ENCODE results near the gene DCUN1D3. TPM values are rescaled to one million over a fixed set of nuclear protein-coding genes. Genes with fewer than 3 reads are reported as not detected.

Gene DCUN1D3
- total and polyA plus RNA-seq, 7 donors, result 3.0 to 21.6 (median 10.8) TPM

DNA sequence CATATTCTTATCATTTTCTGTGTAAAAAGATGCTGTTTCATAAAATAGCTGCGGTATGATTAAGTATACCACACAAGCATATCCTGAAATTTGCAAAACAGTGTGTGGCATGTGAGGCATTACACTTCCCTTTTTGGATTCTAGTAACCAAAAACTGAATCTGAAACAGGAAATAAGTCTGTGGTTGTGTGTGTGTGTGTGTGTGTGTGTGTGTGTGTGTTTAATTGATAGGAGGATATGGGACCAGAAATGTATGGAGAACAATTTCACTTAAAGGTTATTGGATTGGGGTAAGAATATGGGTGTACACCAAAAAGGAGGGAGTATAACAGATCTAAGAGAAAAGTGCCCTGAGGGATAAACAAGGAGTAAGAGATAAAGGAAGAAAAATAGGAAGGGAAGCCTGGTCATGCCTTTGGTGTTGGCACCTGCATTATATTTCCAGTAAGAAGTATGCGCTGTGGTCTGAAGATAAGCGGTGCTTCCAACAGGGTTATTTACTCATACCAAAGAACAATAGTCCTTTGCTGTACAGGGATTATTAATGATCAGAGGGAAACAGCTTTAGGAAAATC is 4.4 kb upstream of the DCUN1D3 start:
- H3K27me3 ChIP-seq, result no peaks in the 10 kb centered on the region
- peak overlapping the region; percentile 75 to 99 (median 97) for H3K27ac ChIP-seq
- peak in 2 of 4 donors; percentile 8 to 10 for TF ChIP-seq POLR2AphosphoS5 (IDR thresholded peaks at IDR 0.05)
- TF ChIP-seq, protein P1, sequence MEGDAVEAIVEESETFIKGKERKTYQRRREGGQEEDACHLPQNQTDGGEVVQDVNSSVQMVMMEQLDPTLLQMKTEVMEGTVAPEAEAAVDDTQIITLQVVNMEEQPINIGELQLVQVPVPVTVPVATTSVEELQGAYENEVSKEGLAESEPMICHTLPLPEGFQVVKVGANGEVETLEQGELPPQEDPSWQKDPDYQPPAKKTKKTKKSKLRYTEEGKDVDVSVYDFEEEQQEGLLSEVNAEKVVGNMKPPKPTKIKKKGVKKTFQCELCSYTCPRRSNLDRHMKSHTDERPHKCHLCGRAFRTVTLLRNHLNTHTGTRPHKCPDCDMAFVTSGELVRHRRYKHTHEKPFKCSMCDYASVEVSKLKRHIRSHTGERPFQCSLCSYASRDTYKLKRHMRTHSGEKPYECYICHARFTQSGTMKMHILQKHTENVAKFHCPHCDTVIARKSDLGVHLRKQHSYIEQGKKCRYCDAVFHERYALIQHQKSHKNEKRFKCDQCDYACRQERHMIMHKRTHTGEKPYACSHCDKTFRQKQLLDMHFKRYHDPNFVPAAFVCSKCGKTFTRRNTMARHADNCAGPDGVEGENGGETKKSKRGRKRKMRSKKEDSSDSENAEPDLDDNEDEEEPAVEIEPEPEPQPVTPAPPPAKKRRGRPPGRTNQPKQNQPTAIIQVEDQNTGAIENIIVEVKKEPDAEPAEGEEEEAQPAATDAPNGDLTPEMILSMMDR (IDR thresholded peaks at IDR 0.05), result no peak
- DNase-seq, result no peak
- H3K9me3 ChIP-seq, result no peaks in the 10 kb centered on the region
- no peak overlapping the region for H3K4me3 ChIP-seq
- intact Hi-C loops (cut with DNase I), result loop anchor here (5.0 to 10.0 kb wide), 2 partner anchors 100 to 253 kb away; partner anchors contain the start of genes ERI2, LDAF1 and REXO5
- WGBS, 2 donors, result 51% methylated on average over 3 of the region's 3 CpGs
- no peaks in the 10 kb centered on the region for H3K36me3 ChIP-seq
- peaks cover 0 to 77% (median 65%) of the 10 kb centered on the region in 4 donors for H3K4me1 ChIP-seq

DNA sequence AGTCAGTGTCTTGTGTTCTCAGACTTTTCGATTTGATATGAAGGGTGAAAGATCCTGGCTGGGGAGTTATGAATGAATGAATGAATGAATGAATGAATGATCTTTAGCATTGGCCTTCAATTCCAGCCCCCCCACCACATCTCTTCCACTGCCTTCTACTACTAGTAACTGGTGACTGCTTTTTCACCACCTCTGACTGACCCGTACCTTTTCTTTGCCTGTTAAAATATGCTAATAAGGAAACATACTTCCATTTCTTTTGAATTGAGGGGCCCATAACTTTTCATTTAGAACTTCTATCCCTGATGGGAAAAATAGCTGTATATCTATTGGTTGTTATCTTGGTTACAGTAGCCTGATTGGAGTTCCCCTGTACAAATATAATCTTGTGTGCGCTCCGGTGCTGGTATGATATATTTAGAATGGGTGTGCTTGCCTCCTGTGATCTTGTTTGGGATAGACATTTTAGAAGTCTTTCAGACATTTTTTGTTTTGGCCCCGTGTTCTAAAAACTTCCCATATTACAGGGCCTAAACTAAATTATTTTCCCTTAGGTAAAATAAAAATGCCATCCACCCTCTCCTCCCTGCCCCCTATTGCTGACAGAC is 3.8 kb upstream of the DCUN1D3 start:
- H3K4me1 ChIP-seq, result peaks cover 0 to 78% (median 71%) of the 10 kb centered on the region in 4 donors
- intact Hi-C loops (cut with DNase I), result loop anchor here (5.0 to 10.0 kb wide), 2 partner anchors 99 to 253 kb away; partner anchors contain the start of genes ERI2, LDAF1 and REXO5
- TF ChIP-seq POLR2A (IDR thresholded peaks at IDR 0.05) (no peak), POLR2AphosphoS5 (IDR thresholded peaks at IDR 0.05) (no peak), EP300 (IDR thresholded peaks at IDR 0.05) (no peak)
- TF ChIP-seq, protein P1 (IDR thresholded peaks at IDR 0.05), result no peak
- H3K27ac ChIP-seq, result peak overlapping the region; percentile 75 to 99 (median 97)
- no peaks in the 10 kb centered on the region for H3K27me3 ChIP-seq
- no peaks in the 10 kb centered on the region for H3K9me3 ChIP-seq
- no peaks in the 10 kb centered on the region for H3K36me3 ChIP-seq
- no peak for DNase-seq
- H3K4me3 ChIP-seq, result no peak overlapping the region
- WGBS, 2 donors, result 48 to 49% methylated on average over 5 of the region's 5 CpGs

DNA sequence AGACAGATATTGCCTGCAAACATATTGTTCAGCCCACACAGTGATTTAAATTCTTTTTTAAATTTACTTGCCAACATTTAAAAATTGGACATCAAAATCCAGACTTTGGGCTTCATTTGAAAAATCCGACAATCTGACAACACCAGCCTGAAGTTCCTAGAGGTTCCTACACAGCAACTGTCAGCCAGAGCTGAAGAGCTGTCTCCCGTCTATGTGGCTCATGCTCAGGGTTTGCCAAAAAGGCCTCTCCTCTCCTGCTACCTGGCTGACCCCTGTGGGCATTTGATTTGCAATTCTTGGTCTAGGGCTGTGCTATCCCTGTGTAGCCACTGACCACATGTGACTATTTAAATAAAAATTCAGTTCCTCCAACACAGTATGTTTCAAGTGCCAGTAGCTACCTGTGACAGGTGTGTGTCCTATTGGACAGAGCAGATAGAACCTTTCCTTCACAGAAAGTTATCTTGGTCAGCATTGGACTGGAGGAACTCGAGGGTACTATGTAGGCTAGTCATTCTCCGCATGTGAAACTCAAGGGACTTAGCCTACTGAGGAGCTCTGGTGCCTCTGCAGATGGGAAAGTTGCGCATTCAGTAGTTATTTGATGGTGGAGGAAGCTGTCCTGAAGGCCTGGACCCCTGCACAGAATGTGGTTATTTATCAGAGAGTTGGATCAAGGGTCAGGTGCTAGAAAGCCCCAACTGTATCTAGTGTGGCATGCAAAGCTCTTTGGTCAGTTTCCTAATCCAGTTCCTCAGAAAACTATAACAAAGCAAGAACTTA is 3.1 kb upstream of the DCUN1D3 start:
- 85 to 88% methylated on average over 5 of the region's 5 CpGs for WGBS, 2 donors
- Histone ChIP-seq H3K36me3 (no peaks in the 10 kb centered on the region), H3K27ac (peak overlapping the region; percentile 75 to 99 (median 97)), H3K27me3 (no peaks in the 10 kb centered on the region), H3K4me1 (peaks cover 0 to 81% (median 77%) of the 10 kb centered on the region in 4 donors), H3K4me3 (no peak overlapping the region), H3K9me3 (no peaks in the 10 kb centered on the region)
- DNase-seq, result no peak
- no peak for TF ChIP-seq POLR2AphosphoS5 (IDR thresholded peaks at IDR 0.05)
- TF ChIP-seq EP300 (IDR thresholded peaks at IDR 0.05), result no peak
- TF ChIP-seq POLR2A (IDR thresholded peaks at IDR 0.05), result no peak
- TF ChIP-seq, protein P1 (IDR thresholded peaks at IDR 0.05), result no peak
- intact Hi-C loops (cut with DNase I), result loop anchor here (5.0 to 10.0 kb wide), 2 partner anchors 99 to 254 kb away; partner anchors contain the start of genes ERI2, LDAF1 and REXO5

GRCh38 chr16:20902426-20902825 is 2.3 kb upstream of the DCUN1D3 start:
- Histone ChIP-seq H3K9me3 (no peaks in the 10 kb centered on the region), H3K4me1 (peaks cover 0 to 81% (median 79%) of the 10 kb centered on the region in 4 donors), H3K27me3 (no peaks in the 10 kb centered on the region), H3K36me3 (no peaks in the 10 kb centered on the region), H3K27ac (peak overlapping the region; percentile 96 to 99 (median 98)), H3K4me3 (no peak overlapping the region)
- DNase-seq, result no peak
- intact Hi-C loops (cut with DNase I), result loop anchor here (5.0 to 10.0 kb wide), 2 partner anchors 98 to 255 kb away; partner anchors contain the start of genes ERI2, LDAF1 and REXO5
- no peak for TF ChIP-seq POLR2A (IDR thresholded peaks at IDR 0.05)
- TF ChIP-seq POLR2AphosphoS5 (IDR thresholded peaks at IDR 0.05), result no peak
- TF ChIP-seq, protein P1 (IDR thresholded peaks at IDR 0.05), result no peak
- TF ChIP-seq EP300 (IDR thresholded peaks at IDR 0.05), result no peak
- WGBS, 2 donors, result 91 to 95% methylated on average over 6 of the region's 6 CpGs
